ENCODE results near the gene RHOB. TPM values are rescaled to one million over a fixed set of nuclear protein-coding genes. Genes with fewer than 3 reads are reported as not detected.
"Not testable (repeated sequence)": the region's sequence is repeated elsewhere in the genome, so short reads cannot be mapped to it uniquely, and the experiment has no call there.

RHOB gene
- total RNA-seq, 2 experiments from 2014 or later: 14.2 to 15.4 TPM

DNA sequence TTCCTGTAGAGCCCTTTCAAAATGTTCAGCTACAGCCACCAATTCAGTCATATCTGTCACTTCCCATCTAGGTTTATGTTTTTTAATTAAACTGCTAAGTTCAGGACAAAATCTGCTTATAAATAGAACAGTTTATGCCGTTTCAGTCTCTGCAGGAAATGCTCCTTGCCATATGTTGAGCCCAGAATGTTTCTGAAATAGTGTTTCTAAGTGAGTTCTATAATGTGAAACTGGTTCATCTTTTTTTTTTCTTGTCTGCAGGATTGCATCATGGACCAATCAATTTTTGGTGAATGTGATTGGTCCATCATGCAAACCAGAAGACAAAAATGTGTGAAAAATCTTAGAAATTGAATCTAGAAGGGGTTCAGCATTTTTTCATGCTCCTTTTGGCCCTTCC, 30.2 kb upstream of the RHOB start:
- H3K4me3 Mint-ChIP-seq: no peak overlapping the region
- DNase-seq (no peak), ATAC-seq (no peak)
- intact Hi-C loops (cut with micrococcal nuclease): no loop called here
- POLR2A ChIA-PET: interaction anchor here (0.8 kb wide), 1 partner anchor 215 kb away, joined by 4 read pairs; no protein-coding TSS in a partner anchor
- no peaks in the 10 kb centered on the region for H3K9me3 Mint-ChIP-seq
- no peak overlapping the region for H3K27ac Mint-ChIP-seq
- peaks cover 9% of the 10 kb centered on the region for H3K27me3 Mint-ChIP-seq
- H3K4me1 Mint-ChIP-seq (ENCODE audit: low read depth): no peaks in the 10 kb centered on the region
- no peaks in the 10 kb centered on the region for H3K36me3 Mint-ChIP-seq (ENCODE audit: low read depth)
- TF ChIP-seq, protein P1, sequence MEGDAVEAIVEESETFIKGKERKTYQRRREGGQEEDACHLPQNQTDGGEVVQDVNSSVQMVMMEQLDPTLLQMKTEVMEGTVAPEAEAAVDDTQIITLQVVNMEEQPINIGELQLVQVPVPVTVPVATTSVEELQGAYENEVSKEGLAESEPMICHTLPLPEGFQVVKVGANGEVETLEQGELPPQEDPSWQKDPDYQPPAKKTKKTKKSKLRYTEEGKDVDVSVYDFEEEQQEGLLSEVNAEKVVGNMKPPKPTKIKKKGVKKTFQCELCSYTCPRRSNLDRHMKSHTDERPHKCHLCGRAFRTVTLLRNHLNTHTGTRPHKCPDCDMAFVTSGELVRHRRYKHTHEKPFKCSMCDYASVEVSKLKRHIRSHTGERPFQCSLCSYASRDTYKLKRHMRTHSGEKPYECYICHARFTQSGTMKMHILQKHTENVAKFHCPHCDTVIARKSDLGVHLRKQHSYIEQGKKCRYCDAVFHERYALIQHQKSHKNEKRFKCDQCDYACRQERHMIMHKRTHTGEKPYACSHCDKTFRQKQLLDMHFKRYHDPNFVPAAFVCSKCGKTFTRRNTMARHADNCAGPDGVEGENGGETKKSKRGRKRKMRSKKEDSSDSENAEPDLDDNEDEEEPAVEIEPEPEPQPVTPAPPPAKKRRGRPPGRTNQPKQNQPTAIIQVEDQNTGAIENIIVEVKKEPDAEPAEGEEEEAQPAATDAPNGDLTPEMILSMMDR (IDR thresholded peaks at IDR 0.05): no peak
- CTCF ChIA-PET: interaction anchor here (1.0 kb wide), 1 partner anchor 23 kb away, joined by 3 read pairs; no protein-coding TSS in a partner anchor

DNA sequence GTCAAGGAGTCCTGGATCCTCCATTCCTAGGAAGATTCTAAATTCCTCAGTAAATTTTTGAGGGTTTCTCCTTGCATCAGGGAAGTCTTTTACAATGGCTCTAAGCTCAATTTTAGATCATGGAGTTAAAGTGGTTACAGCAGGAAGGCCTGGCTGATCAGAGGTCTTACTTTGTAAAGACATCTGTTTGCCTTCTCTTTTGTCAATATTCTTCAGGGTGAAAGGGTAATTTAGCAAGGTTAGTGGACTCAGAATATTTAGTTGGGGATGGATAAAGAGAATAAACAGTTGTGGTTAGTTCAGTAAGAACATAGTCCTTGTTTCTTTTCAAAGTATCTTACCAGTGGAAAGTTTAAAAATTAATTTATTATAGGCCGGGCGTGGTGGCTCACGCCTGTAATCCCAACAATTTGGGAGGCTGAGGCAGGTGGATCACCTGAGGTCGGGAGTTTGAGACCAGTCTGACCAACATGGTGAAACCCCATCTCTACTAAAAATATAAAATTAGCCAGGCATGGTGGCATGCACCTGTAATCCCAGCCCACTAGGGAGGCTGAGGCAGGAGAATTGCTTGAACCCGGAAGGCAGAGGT, 29.5 kb upstream of the RHOB start:
- CTCF ChIA-PET; H3K27ac Mint-ChIP-seq; H3K36me3 Mint-ChIP-seq (ENCODE audit: low read depth); DNase-seq; H3K4me1 Mint-ChIP-seq (ENCODE audit: low read depth); ATAC-seq; H3K27me3 Mint-ChIP-seq; H3K4me3 Mint-ChIP-seq; H3K9me3 Mint-ChIP-seq; intact Hi-C loops (cut with micrococcal nuclease): not testable (repeated sequence)
- POLR2A ChIA-PET: interaction anchor here (0.8 kb wide), 1 partner anchor 215 kb away, joined by 4 read pairs; no protein-coding TSS in a partner anchor

DNA sequence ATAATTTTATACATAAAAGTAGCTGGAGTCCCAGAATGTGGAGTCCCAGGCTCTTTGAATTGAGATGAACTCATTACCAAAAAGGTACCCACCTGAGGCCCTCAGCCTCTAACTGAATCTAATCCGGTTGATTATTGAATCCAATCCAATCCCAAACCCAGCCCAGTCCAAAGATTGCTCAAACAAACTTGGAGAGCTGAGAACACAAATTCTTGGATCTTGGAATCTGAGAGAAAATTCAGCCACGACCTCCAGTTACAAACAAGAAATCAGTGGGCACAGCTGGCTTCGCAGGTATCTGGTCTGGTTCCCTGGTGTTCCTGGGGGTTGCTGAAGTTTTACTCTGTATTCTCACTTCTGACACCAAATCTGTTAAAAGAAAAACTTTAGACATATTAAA, 28.4 kb upstream of the RHOB start:
- TF ChIP-seq, protein P1 (IDR thresholded peaks at IDR 0.05): no peak
- intact Hi-C loops (cut with micrococcal nuclease): no loop called here
- CTCF ChIA-PET: interaction anchor here (0.6 to 7.3 kb wide), 4 partner anchors 7 to 216 kb away, joined by 3 to 68 read pairs (median 3); no protein-coding TSS in a partner anchor
- H3K4me3 Mint-ChIP-seq: no peak overlapping the region
- H3K36me3 Mint-ChIP-seq (ENCODE audit: low read depth): no peaks in the 10 kb centered on the region
- H3K27ac Mint-ChIP-seq: no peak overlapping the region
- no peak for ATAC-seq
- POLR2A ChIA-PET: no interaction called here
- H3K4me1 Mint-ChIP-seq (ENCODE audit: low read depth): no peaks in the 10 kb centered on the region
- H3K27me3 Mint-ChIP-seq: peaks cover 7% of the 10 kb centered on the region
- H3K9me3 Mint-ChIP-seq: no peaks in the 10 kb centered on the region
- DNase-seq: no peak

DNA sequence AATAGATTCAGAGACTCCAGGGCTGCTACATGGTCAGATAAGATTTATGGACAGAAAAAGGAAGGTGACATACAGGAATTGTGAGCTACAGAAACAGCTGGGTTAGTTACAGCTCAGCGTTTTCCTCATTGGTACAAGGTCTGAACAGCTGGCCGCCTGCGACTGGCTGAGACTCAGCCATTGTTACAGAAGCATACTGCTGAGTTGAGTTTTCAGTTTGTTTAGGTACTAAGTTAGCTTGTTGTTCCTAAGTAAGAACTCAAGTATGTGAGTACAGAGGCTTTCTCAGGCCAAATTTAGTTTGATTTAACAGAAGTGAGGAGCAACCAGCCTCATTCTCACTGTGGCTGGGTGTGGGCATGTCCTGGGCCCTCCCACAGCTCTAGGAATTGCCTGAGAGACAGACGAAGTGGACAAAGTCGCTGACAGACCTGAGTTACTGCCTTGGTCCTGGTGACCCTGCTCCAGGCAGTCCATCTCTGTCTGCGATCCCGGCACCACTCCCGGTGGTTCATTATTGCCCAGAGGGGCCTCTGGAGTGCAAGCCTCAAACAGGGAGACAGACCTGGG, 27.8 kb upstream of the RHOB start:
- H3K4me1 Mint-ChIP-seq (ENCODE audit: low read depth): no peaks in the 10 kb centered on the region
- no peaks in the 10 kb centered on the region for H3K9me3 Mint-ChIP-seq
- H3K36me3 Mint-ChIP-seq (ENCODE audit: low read depth): no peaks in the 10 kb centered on the region
- ATAC-seq: no peak
- peaks cover 6% of the 10 kb centered on the region for H3K27me3 Mint-ChIP-seq
- no peak overlapping the region for H3K27ac Mint-ChIP-seq
- no peak for DNase-seq
- no peak overlapping the region for H3K4me3 Mint-ChIP-seq
- CTCF ChIA-PET: interaction anchor here (1.0 to 7.3 kb wide), 3 partner anchors 7 to 216 kb away, joined by 3 to 68 read pairs (median 3); no protein-coding TSS in a partner anchor
- intact Hi-C loops (cut with micrococcal nuclease): no loop called here
- TF ChIP-seq, protein P1 (IDR thresholded peaks at IDR 0.05): no peak
- POLR2A ChIA-PET: no interaction called here

DNA sequence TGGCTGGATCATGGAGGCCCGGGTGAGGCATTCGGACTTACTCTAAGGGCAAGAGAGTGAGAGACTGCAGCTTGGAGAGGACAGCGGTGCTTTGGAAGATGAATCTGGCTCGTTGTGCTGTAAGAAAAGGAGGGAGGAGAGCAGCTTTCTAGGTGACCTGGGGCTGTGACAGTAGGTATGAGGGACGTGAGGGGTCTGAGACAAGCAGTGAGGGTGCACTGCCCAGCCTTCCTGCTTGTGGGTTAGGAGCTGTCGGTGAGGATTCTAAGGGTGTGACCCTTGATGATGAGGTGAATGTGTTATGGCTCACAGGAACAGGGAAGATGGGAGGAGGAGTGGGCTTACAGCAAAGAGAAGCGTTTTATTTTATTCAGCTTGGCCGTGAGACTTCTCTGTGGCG, 27.1 kb upstream of the RHOB start:
- no peak overlapping the region for H3K4me3 Mint-ChIP-seq
- no peak for ATAC-seq
- TF ChIP-seq, protein P1 (IDR thresholded peaks at IDR 0.05): no peak
- H3K27ac Mint-ChIP-seq: no peak overlapping the region
- peaks cover 4% of the 10 kb centered on the region for H3K27me3 Mint-ChIP-seq
- ChIA-PET CTCF (interaction anchor here (1.2 to 7.3 kb wide), 3 partner anchors 8 to 223 kb away, joined by 3 to 68 read pairs (median 3); no protein-coding TSS in a partner anchor), POLR2A (no interaction called here)
- no peaks in the 10 kb centered on the region for H3K9me3 Mint-ChIP-seq
- H3K36me3 Mint-ChIP-seq (ENCODE audit: low read depth): no peaks in the 10 kb centered on the region
- peaks cover 5% of the 10 kb centered on the region for H3K4me1 Mint-ChIP-seq (ENCODE audit: low read depth)
- DNase-seq: no peak
- intact Hi-C loops (cut with micrococcal nuclease): no loop called here

Data from activated CD8-positive, alpha-beta T cell treated with anti-CD3 and anti-CD28 coated beads for 36 hours (primary cell).